ENCODE data around the gene LRP8. TPM values are rescaled to one million over a fixed set of nuclear protein-coding genes. Genes with fewer than 3 reads are reported as not detected.

LRP8 gene
- total and polyA plus RNA-seq, 2 experiments from 2014 or later = 27.8 to 71.1 TPM

DNA sequence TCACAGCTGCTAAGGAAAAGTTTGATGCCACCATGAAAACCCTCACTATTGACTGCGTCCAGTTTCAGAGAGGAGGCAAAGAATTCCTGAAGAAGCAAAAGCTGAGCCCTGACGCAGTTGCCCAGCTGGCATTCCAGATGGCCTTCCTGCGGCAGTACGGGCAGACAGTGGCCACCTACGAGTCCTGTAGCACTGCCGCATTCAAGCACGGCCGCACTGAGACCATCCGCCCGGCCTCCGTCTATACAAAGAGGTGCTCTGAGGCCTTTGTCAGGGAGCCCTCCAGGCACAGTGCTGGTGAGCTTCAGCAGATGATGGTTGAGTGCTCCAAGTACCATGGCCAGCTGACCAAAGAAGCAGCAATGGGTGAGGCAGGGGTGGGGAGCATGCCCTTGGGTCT is 116.9 kb downstream of the LRP8 start (continued):
- TF ChIP-seq JUNB (IDR thresholded peaks at IDR 0.05; ENCODE audit: unreplicated experiment) = no peak
- TF ChIP-seq, protein P1, sequence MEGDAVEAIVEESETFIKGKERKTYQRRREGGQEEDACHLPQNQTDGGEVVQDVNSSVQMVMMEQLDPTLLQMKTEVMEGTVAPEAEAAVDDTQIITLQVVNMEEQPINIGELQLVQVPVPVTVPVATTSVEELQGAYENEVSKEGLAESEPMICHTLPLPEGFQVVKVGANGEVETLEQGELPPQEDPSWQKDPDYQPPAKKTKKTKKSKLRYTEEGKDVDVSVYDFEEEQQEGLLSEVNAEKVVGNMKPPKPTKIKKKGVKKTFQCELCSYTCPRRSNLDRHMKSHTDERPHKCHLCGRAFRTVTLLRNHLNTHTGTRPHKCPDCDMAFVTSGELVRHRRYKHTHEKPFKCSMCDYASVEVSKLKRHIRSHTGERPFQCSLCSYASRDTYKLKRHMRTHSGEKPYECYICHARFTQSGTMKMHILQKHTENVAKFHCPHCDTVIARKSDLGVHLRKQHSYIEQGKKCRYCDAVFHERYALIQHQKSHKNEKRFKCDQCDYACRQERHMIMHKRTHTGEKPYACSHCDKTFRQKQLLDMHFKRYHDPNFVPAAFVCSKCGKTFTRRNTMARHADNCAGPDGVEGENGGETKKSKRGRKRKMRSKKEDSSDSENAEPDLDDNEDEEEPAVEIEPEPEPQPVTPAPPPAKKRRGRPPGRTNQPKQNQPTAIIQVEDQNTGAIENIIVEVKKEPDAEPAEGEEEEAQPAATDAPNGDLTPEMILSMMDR (conservative IDR thresholded peaks at IDR 0.05; ENCODE audit: low read depth in 2 of 2) = no peak
- no peak for TF ChIP-seq ZNF331 (CRISPR knock-in tag; IDR thresholded peaks at IDR 0.05; ENCODE audit: low read depth)
- TF ChIP-seq EZH2phosphoT487 (IDR thresholded peaks at IDR 0.05; ENCODE audit: unreplicated experiment) = no peak
- TF ChIP-seq, protein P2, sequence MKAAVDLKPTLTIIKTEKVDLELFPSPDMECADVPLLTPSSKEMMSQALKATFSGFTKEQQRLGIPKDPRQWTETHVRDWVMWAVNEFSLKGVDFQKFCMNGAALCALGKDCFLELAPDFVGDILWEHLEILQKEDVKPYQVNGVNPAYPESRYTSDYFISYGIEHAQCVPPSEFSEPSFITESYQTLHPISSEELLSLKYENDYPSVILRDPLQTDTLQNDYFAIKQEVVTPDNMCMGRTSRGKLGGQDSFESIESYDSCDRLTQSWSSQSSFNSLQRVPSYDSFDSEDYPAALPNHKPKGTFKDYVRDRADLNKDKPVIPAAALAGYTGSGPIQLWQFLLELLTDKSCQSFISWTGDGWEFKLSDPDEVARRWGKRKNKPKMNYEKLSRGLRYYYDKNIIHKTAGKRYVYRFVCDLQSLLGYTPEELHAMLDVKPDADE (IDR thresholded peaks at IDR 0.05) = no peak

DNA sequence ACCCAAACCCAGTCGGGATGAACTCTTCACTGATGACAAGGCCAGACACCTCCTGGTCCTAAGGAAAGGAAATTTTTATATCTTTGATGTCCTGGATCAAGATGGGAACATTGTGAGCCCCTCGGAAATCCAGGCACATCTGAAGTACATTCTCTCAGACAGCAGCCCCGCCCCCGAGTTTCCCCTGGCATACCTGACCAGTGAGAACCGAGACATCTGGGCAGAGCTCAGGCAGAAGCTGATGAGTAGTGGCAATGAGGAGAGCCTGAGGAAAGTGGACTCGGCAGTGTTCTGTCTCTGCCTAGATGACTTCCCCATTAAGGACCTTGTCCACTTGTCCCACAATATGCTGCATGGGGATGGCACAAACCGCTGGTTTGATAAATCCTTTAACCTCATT is 117.5 kb downstream of the LRP8 start:
- DNase-seq (ENCODE audit: low spot score) (no peak), ATAC-seq (no peak)
- no peaks in the 10 kb centered on the region for H3K79me2 ChIP-seq (replicated peaks; ENCODE audit: insufficient read depth)
- no peaks in the 10 kb centered on the region; the same call in 1 of the 2 replicates for H4K20me1 ChIP-seq (replicated peaks; ENCODE audit: insufficient read depth)
- peaks cover 89% of the 10 kb centered on the region for H3K36me3 Mint-ChIP-seq (ENCODE audit: low read depth)
- H3K4me1 ChIP-seq (ENCODE audit: insufficient read depth) = no peaks in the 10 kb centered on the region
- H3F3A ChIP-seq (replicated peaks; ENCODE audit: low read depth) = no peaks in the 10 kb centered on the region
- no peak overlapping the region for H3K4me3 Mint-ChIP-seq
- peaks cover 50% of the 10 kb centered on the region for H3K36me3 ChIP-seq (ENCODE audit: insufficient read depth)
- no peak overlapping the region for H3K4me3 ChIP-seq
- peaks cover 3% of the 10 kb centered on the region for H3K27me3 Mint-ChIP-seq (ENCODE audit: insufficient read depth, low read depth, poor library complexity)
- no peak overlapping the region for H3K27ac ChIP-seq (ENCODE audit: low read depth)
- H3K9me2 ChIP-seq (ENCODE audit: insufficient read depth) = no peaks in the 10 kb centered on the region
- H3K4me1 Mint-ChIP-seq = no peaks in the 10 kb centered on the region
- H3K4me2 ChIP-seq = no peak overlapping the region
- H3K9me3 Mint-ChIP-seq = peaks cover 23% of the 10 kb centered on the region
- H3K27me3 ChIP-seq (ENCODE audit: insufficient read depth) = no peaks in the 10 kb centered on the region
- no peak overlapping the region for H2AFZ ChIP-seq
- H3K27ac Mint-ChIP-seq = no peak overlapping the region
- TF ChIP-seq ZNF114 (CRISPR knock-in tag; IDR thresholded peaks at IDR 0.05) (no peak), EZH2phosphoT487 (IDR thresholded peaks at IDR 0.05; ENCODE audit: unreplicated experiment) (no peak), NANOG (IDR thresholded peaks at IDR 0.05; ENCODE audit: borderline replicate concordance) (no peak), JUNB (IDR thresholded peaks at IDR 0.05; ENCODE audit: unreplicated experiment) (no peak), EZH2 (IDR thresholded peaks at IDR 0.05; ENCODE audit: low read depth, unreplicated experiment) (no peak), CREB1 (CRISPR knock-in tag; IDR thresholded peaks at IDR 0.05; ENCODE audit: low read depth) (no peak), POLR2AphosphoS5 (IDR thresholded peaks at IDR 0.05; ENCODE audit: low read depth) (no peak), ZNF331 (CRISPR knock-in tag; IDR thresholded peaks at IDR 0.05; ENCODE audit: low read depth) (no peak)
- TF ChIP-seq, protein P2 (IDR thresholded peaks at IDR 0.05) = no peak
- TF ChIP-seq, protein P1 (conservative IDR thresholded peaks at IDR 0.05; ENCODE audit: low read depth in 2 of 2) = no peak
- TF ChIP-seq, protein P3, sequence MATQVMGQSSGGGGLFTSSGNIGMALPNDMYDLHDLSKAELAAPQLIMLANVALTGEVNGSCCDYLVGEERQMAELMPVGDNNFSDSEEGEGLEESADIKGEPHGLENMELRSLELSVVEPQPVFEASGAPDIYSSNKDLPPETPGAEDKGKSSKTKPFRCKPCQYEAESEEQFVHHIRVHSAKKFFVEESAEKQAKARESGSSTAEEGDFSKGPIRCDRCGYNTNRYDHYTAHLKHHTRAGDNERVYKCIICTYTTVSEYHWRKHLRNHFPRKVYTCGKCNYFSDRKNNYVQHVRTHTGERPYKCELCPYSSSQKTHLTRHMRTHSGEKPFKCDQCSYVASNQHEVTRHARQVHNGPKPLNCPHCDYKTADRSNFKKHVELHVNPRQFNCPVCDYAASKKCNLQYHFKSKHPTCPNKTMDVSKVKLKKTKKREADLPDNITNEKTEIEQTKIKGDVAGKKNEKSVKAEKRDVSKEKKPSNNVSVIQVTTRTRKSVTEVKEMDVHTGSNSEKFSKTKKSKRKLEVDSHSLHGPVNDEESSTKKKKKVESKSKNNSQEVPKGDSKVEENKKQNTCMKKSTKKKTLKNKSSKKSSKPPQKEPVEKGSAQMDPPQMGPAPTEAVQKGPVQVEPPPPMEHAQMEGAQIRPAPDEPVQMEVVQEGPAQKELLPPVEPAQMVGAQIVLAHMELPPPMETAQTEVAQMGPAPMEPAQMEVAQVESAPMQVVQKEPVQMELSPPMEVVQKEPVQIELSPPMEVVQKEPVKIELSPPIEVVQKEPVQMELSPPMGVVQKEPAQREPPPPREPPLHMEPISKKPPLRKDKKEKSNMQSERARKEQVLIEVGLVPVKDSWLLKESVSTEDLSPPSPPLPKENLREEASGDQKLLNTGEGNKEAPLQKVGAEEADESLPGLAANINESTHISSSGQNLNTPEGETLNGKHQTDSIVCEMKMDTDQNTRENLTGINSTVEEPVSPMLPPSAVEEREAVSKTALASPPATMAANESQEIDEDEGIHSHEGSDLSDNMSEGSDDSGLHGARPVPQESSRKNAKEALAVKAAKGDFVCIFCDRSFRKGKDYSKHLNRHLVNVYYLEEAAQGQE (IDR thresholded peaks at IDR 0.05; ENCODE audit: unreplicated experiment) = no peak
